Activated T-helper 1 cell treated with anti-CD3 and anti-CD28 coated beads, Interleukin-2, amount 50 U/mL, for 16 hours (primary cell): ENCODE data around the gene YWHAB.

Experiments
- DNase-seq, 2 donors: peaks; one replicate each; pipeline ENCODE4 v3.0.0-alpha.2; 2020; ENCODE audit warnings: low read depth in 1 of 2, low spot score in 1 of 2

Gene YWHAB

DNA sequence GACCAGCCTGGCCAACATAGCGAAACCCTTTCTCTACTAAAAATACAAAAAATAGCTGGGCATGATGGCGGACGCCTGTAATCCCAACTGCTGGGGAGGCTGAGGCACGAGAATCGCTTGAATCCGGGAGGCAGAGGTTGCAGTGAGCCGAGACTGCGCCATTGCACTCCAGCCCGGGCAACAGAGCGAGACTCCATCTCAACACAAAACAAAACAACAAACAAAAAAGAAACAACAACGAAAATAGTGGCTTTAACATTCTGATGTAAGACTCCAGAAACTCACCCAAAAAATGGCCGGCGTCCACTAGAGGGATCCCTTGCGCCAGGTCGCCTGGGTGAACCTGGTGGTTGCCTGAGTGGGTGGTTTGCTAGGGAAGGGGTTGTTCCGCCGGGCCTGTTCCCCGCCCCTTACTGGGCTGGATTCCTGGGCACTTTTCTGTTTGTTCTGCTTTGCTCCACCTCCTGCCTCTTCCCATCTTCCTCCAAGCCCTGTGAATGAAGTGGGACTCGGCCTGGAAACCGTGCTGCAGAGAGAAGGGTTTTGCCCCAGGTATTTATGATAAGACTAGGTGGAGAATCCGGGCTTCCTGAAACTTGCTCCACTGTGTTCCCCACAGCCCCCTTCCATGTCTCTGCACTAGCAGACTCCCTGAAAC, 25.9 kb downstream of the YWHAB start:
- peak in 1 of 2 donors; percentile 20 for DNase-seq

GRCh38 chr20:44912189-44912588, 26.7 kb downstream of the YWHAB start:
- no peak for DNase-seq

GRCh38 chr20:44914924-44915323, 29.4 kb downstream of the YWHAB start:
- DNase-seq = no peak

- no peak for DNase-seq
These were observed 31.1 kb downstream of the YWHAB start for GRCh38 chr20:44916586-44916985.

GRCh38 chr20:44917399-44917798, 31.9 kb downstream of the YWHAB start:
- DNase-seq = no peak

- no peak for DNase-seq
These were observed 32.8 kb downstream of the YWHAB start for GRCh38 chr20:44918342-44918741.

DNA sequence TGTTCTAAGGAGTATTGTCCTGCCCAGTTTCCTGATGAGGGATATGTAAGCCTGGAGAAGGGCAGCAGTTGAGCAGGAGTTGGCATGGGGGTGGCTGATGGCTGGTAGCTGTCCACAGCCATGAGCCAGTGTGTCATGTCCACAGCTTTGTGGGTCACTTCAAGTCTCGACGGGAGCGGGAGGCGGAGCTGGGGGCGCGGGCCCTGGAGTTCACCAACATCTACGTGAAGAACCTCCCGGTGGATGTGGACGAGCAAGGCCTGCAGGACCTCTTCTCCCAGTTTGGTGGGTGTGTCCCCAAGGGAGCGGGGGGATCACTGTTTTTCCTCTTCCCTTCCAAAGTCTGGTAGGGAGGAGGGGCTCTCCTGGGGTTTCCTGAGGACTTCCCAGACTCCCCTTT, 33.3 kb downstream of the YWHAB start:
- DNase-seq = no peak

GRCh38 chr20:44921447-44921846, 35.9 kb downstream of the YWHAB start:
- DNase-seq = no peak

- DNase-seq = no peak
These were observed 39.0 kb downstream of the YWHAB start for GRCh38 chr20:44924541-44924940.

DNA sequence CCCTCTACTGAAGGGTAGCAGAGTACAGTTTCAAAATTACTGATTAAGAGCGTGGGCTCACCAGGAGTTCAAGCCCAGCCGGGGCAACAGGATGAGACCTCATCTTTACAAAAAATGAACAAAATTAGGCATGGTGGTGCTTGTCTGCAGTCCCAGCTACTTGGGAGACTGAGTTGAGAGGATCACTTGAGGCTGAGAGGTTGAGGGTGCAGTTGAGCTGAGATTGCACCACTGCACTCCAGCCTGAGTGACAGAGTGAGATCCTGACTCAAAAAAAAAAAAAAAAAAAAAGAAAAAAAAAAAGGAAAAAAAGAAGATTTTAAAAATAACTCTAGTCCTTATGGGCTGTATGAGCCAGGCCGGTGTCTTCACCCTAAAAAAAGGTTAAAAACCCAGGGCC, 43.1 kb downstream of the YWHAB start:
- DNase-seq = no peak

GRCh38 chr20:44930517-44931168, 45.1 kb downstream of the YWHAB start:
- no peak for DNase-seq

DNA sequence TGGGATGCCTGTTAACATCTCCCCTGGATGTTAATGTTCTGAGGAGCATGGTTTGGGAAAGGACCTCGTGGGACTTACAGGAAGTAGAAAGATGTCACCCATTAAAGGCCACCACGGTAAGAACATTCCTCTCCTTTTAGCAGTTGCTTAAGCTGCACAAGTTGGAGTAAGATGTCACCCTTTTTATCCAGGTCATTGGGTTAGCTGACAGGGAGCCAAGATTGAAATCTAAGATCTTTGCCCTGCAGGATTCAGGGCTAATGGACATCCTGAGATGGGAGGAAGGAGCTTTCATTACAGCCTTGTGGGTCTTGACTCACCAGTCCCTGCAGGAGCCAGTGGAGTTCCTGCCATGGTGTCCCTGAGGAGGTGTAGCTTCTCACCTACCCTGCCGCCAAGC, 46.4 kb downstream of the YWHAB start:
- no peak for DNase-seq

- no peak for DNase-seq
These were observed 47.4 kb downstream of the YWHAB start for GRCh38 chr20:44932916-44933315.

GRCh38 chr20:44936510-44936909, 51.0 kb downstream of the YWHAB start:
- no peak for DNase-seq

DNA sequence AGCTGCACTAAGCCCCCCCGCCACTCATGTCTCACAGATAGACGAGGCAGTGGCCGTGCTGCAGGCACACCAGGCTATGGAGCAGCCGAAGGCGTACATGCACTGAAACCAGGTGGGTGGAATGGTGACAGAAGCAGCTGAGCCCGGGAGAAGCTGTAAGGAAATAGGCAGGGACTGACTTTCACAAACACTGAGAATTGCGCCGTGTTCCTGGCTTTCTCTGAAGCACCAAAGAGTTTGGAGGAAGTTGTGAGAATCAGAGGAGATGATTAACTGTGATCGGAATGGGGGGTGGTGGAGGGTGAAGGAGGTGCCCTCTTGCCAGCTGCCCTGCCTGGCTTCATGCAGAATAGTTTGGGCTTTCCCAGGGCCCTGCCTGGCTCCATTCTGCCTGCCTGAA, 53.1 kb downstream of the YWHAB start:
- no peak for DNase-seq

GRCh38 chr20:44941120-44941691, 55.7 kb downstream of the YWHAB start:
- no peak for DNase-seq

DNA sequence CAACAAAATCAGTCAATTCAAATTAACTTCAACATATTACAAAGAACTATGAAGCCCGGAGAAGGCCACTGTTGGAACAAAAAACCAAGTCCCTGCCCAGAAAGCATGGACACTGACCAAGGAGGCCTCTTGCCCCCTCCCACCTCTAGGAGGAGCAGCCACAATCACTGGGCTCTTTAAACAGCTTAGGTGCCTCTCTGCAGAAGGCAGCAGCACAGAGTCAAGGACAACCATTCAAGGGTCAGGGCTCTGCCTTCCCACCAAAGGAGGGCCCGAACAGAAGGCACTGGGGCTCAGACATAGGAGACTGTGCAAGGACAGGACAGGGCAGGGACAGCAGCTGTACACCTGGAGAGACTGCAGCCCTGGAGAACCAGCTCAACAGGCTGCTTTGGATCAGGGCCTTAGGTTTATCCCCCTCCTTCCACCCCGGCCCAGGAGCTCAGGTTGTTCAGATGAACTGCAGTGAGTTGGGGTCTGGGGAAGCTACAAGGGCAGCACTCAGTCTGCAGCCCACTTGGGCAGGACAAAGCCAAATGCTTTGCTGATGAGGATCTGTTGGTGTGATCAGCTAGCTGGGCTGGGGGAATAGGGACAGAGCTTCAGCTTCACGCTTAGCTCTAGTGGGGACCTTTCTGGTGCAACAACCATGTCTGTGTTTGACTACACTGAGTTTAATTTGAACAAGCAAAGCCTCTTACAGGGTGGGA, 56.9 kb downstream of the YWHAB start:
- DNase-seq = no peak

GRCh38 chr20:44943828-44944227, 58.3 kb downstream of the YWHAB start:
- no peak for DNase-seq

DNA sequence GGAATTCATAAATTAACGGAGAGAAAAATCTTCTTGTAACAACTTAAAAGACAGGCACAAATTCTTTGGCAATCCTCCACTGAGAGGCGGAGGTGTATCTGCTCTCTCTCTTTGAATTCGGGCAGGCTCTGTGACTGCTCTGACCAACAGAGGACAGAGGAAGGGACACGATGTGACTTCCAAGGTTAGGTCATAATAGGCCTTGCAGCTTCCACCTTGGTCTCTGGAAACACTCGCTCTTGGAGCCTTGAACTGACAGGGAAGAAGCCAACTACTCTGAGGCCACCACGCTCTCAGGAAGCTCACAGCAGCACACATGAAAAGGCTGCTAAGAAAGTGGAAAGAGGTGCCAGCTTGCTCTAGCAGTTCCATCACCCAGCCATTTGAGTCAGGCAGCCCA, 59.8 kb downstream of the YWHAB start:
- no peak for DNase-seq

DNA sequence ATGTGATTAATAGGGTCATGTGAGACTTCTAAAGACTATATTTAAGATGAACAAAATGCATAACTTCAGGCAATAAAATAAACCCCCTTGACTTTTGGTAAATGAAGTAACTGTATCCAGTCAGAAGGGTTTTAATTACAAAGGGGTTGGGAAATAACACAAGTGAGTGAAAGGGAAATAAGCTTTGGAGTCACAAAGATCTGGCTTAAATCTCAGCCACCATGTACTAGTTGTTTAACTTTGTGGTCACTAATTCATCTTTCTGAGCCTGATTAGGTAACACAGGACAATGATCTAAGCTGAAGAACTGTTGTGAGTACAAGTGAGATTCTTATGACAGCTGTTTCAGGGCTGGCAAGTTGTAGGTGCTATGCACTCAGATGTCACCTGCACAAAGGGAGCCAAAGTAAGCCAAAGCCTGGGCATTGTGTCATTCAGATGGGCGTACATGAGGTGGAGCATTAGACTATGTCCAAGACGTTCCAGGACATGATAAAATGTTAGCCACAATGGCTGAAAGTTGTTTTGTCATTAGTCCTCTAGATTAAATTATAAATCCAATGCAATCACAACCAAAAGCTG, 60.9 kb downstream of the YWHAB start:
- no peak for DNase-seq

GRCh38 chr20:44948107-44948506, 62.6 kb downstream of the YWHAB start:
- DNase-seq = no peak

GRCh38 chr20:44948513-44948912, 63.0 kb downstream of the YWHAB start:
- no peak for DNase-seq
